Spleen (tissue), 11 donors: ENCODE measurements around the gene HS3ST4. TPM values are rescaled to one million over a fixed set of nuclear protein-coding genes. Genes with fewer than 3 reads are reported as not detected.
"Not testable (repeated sequence)": the region's sequence is repeated elsewhere in the genome, so short reads cannot be mapped to it uniquely, and the experiment has no call there.

ENCODE experiments used
- DNase-seq: peaks from one replicate; pipeline ENCODE4 v3.0.0-alpha.2; 2020
- H3K27ac ChIP-seq, 8 donors: fragments of 200-600 bp; sonication (generic) in 7 of 8; 1 replicate in 4 of 8; 2 replicates in 4 of 8; pipeline versions ENCODE4 v1.5.0 to v1.8.0; 2016 to 2021; ENCODE audit warnings: inconsistent platforms in 4 of 8, mild to moderate bottlenecking in 4 of 8, moderate library complexity in 1 of 8
- H3K27me3 ChIP-seq, 7 donors: fragments of 200-600 bp; sonication (generic) in 6 of 7; replicated peaks in 1 of 7; 1 replicate in 4 of 7; 2 replicates in 3 of 7; pipeline versions ENCODE4 v1.5.0 to v1.8.0; 2016 to 2021; ENCODE audit warnings: inconsistent platforms in 3 of 7, mild to moderate bottlenecking in 1 of 7
- H3K36me3 ChIP-seq, 6 donors: fragments of 200-600 bp; sonication (generic) in 5 of 6; 1 replicate in 4 of 6; 2 replicates in 2 of 6; pipeline versions ENCODE4 v1.5.0 to v1.8.0; 2016 to 2021; ENCODE audit warnings: inconsistent platforms in 2 of 6
- H3K4me1 ChIP-seq, 6 donors: fragments of 200-600 bp; sonication (generic) in 5 of 6; 1 replicate in 3 of 6; 2 replicates in 3 of 6; pipeline versions ENCODE4 v1.5.0 to v1.8.0; 2016 to 2021; ENCODE audit warnings: inconsistent platforms in 3 of 6
- H3K4me3 ChIP-seq, 8 donors: fragments of 200-600 bp; sonication (generic) in 7 of 8; 1 replicate in 4 of 8; 2 replicates in 4 of 8; pipeline versions ENCODE4 v1.5.0 to v1.8.0; 2016 to 2021; ENCODE audit warnings: inconsistent platforms in 4 of 8, mild to moderate bottlenecking in 4 of 8, moderate library complexity in 2 of 8
- H3K9me3 ChIP-seq, 8 donors: fragments of 200-600 bp; sonication (generic) in 7 of 8; 1 replicate in 4 of 8; 2 replicates in 4 of 8; pipeline versions ENCODE4 v1.5.0 to v1.8.0; 2016 to 2021; ENCODE audit warnings: inconsistent platforms in 4 of 8
- POLR2A ChIP-seq, 3 donors: fragments of 450-650 bp; IDR thresholded peaks; one replicate each; pipeline ENCODE4 v1.5.1; 2017; ENCODE audit warnings: antibody characterized with exemption in 3 of 3, mild to moderate bottlenecking in 1 of 3
- POLR2AphosphoS5 ChIP-seq, 3 donors: sonication (generic); formaldehyde crosslinking; IDR thresholded peaks; one replicate each; pipeline ENCODE4 v1.5.1; 2017; ENCODE audit warnings: antibody characterized with exemption in 3 of 3
- WGBS, 5 donors: extraction: QIAGEN DNeasy Blood & Tissue Kit in 3 of 5; methylation state at CpG; one replicate each; pipeline versions ENCODE4 v1.1.5 to v1.1.7; 2013 to 2018; 5-methylcytosine and 5-hydroxymethylcytosine counted together
- intact Hi-C: fragments of 100-400 bp; cut with DNase I; formaldehyde crosslinking; loops from one replicate; pipeline ENCODE4 v1.15.0; 2023; ENCODE audit warnings: low total_unique reads
- polyA plus RNA-seq, 3 donors: library from polyadenylated mRNA; stranded (reverse); fragments of 200-250 nt; gene quantifications; one replicate each; pipeline ENCODE4 v1.2.1, GENCODE V29; 2013
- total RNA-seq, 7 donors: library from RNA; depleted of rRNA in 3 of 7; stranded (reverse); fragments of >200 nt in 3 of 7; fragmentation: NEBNext Ultra II Directional in 4 of 7; extraction: Animal tissue kit (Norgen Biotek cat#: 25700) in 4 of 7; gene quantifications; one replicate each; pipeline versions ENCODE4 v1.1.0 to v1.2.1, GENCODE V29; 2016 to 2021
- TF ChIP-seq, protein P1 (sequence below), 11 experiments: fragments of 200-600 bp in 7 of 11; fragments of 450-650 bp in 4 of 11; sonication (generic) in 4 of 11; IDR thresholded peaks in 8 of 11; conservative IDR thresholded peaks in 3 of 11; 1 replicate in 7 of 11; 2 replicates in 4 of 11; pipeline versions ENCODE4 v1.4.0 to v1.8.0; 2016 to 2021; ENCODE audit warnings: antibody characterized with exemption in 11 of 11, inconsistent platforms in 4 of 11, mild to moderate bottlenecking in 1 of 11
- donor health status: healthy with polysubstance abuse.
- donor health status: DM: no; HTN: no; CAD: no; lungs with moderate emphysema.
- donor health status: DM: no; HTN: no; CAD: no.
- donor health status: Bipolar disorder and iron deficiency.
- donor health status: healthy.
- donor health status: DM: no; HTN: no; CAD: no.
- donor health status: DM: yes; HTN: yes; CAD: no.

HS3ST4 gene
- total and polyA plus RNA-seq, 10 donors, result 0.08 to 4.2 (median 1.9) TPM

DNA sequence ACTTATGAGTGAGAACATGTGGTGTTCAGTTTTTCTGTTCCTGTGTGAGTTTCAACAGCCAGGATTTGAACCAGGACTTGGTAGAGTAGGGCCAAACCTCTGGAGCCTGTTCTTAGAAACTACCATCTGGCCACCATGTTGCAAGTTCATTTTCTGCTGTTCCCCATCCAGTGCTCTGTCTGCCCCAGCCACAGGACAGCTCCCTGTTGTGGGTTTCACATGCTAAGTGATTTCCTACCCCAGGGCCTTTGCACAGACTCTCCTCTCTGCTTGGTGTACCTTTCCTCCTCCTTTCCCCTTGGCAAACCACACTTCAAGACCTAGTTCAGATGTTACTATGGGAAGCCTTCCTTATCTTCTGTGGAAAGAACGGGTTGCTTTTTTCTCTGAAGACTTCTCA lies 79.5 kb downstream of the HS3ST4 start:
- WGBS, 5 donors, result 65 to 92% (median 82%) methylated on average over 1 of the region's 1 CpG
- H3K9me3 ChIP-seq, result no peaks in the 10 kb centered on the region
- DNase-seq, result no peak
- H3K27me3 ChIP-seq, result no peaks in the 10 kb centered on the region
- no peaks in the 10 kb centered on the region for H3K4me1 ChIP-seq
- intact Hi-C loops, result no loop called here
- H3K27ac ChIP-seq, result no peak overlapping the region
- no peak overlapping the region for H3K4me3 ChIP-seq
- TF ChIP-seq, protein P1, sequence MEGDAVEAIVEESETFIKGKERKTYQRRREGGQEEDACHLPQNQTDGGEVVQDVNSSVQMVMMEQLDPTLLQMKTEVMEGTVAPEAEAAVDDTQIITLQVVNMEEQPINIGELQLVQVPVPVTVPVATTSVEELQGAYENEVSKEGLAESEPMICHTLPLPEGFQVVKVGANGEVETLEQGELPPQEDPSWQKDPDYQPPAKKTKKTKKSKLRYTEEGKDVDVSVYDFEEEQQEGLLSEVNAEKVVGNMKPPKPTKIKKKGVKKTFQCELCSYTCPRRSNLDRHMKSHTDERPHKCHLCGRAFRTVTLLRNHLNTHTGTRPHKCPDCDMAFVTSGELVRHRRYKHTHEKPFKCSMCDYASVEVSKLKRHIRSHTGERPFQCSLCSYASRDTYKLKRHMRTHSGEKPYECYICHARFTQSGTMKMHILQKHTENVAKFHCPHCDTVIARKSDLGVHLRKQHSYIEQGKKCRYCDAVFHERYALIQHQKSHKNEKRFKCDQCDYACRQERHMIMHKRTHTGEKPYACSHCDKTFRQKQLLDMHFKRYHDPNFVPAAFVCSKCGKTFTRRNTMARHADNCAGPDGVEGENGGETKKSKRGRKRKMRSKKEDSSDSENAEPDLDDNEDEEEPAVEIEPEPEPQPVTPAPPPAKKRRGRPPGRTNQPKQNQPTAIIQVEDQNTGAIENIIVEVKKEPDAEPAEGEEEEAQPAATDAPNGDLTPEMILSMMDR (IDR thresholded peaks at IDR 0.05 in 8 of 11, conservative IDR thresholded peaks at IDR 0.05 in 3 of 11), result no peak
- H3K36me3 ChIP-seq, result no peaks in the 10 kb centered on the region

DNA sequence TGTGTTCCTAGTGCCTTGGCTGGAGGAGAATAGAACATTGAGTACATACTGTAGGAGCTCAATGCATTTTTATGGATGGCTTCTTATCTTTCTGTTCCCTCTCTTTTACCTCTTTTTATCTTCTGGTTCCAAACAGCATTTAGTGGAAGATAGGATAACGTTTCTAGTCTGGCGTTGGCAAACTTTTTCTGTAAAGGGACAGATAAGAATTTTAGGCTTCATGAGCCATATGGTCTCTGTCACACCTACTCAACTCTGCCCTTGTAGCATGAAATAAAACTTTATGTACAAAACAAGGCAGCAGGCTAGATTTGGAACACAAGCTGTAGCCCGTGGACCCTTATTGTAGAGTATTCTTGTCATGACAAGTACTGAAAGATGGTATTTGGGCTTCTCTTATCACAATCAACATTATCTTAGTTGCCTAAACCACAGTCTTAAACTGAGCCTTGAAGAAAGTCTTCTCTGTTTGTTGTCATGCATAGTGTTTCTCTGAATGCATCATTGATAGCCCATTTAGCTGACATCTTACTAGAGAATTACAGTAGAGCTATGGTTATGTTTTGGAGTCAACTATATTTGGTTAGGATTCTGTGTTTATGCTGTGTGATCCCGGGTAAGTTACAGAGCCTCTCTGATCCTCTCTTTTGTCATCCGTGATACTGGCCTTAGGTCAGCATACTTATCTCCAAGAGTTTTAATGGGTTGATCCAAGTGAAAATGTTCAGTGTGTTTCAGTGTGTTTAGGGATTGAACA lies 80.2 kb downstream of the HS3ST4 start:
- H3K27ac ChIP-seq, result no peak overlapping the region
- TF ChIP-seq, protein P1 (IDR thresholded peaks at IDR 0.05 in 8 of 11, conservative IDR thresholded peaks at IDR 0.05 in 3 of 11), result no peak
- TF ChIP-seq POLR2A (IDR thresholded peaks at IDR 0.05) (no peak), POLR2AphosphoS5 (IDR thresholded peaks at IDR 0.05) (no peak)
- H3K4me1 ChIP-seq, result no peaks in the 10 kb centered on the region
- no peaks in the 10 kb centered on the region for H3K36me3 ChIP-seq
- H3K4me3 ChIP-seq, result no peak overlapping the region
- DNase-seq, result no peak
- H3K9me3 ChIP-seq, result no peaks in the 10 kb centered on the region
- H3K27me3 ChIP-seq, result no peaks in the 10 kb centered on the region
- intact Hi-C loops, result no loop called here
- 70 to 77% (median 73%) methylated on average over 5 of the region's 5 CpGs for WGBS, 5 donors

DNA sequence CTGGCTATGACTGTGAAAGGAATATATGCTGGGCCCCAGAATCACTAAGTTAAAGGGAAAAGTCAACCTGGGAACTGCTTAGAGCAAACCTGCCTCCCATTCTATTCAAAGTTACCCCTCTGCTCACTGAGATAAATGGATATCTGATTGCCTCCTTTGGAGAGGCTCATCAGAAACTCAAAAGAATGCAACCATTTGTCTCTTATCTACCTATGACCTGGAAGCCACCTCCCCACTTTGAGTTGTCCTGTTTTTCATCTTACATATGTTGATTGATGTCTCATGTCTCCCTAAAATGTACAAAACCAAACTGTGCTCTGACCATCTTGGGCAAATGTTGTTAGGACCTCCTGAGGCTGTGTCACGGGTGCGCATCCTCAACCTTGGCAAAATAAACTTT lies 84.5 kb downstream of the HS3ST4 start:
- H3K27ac ChIP-seq, H3K36me3 ChIP-seq, H3K4me1 ChIP-seq, H3K27me3 ChIP-seq, DNase-seq, intact Hi-C loops, H3K9me3 ChIP-seq, H3K4me3 ChIP-seq: not testable (repeated sequence)
- WGBS, 5 donors, result 90 to 96% (median 94%) methylated on average over 2 of the region's 2 CpGs

DNA sequence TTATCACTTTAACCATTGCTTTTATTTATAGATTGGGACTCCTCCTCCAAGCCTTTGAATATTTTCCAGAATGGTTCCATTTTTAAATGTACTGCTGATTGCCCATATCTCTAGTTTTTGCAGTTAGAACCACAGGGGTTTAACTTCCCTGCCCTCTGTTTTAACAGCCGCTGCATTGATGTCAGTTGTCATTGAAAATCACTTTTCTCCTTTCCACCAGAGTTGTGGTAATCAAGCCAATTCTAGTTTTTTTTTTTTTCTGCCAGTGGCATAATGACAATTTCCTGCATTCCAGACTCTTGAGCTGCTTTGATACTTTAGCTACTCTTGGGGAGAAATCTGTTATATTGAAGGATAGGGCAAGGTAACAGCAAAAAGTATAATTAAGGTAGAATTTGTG lies 91.5 kb downstream of the HS3ST4 start:
- Histone ChIP-seq H3K4me3 (no peak overlapping the region), H3K27ac (no peak overlapping the region), H3K4me1 (no peaks in the 10 kb centered on the region), H3K27me3 (peaks cover 0 to 7% (median 0%) of the 10 kb centered on the region in 7 donors), H3K36me3 (no peaks in the 10 kb centered on the region), H3K9me3 (no peaks in the 10 kb centered on the region)
- TF ChIP-seq POLR2A (IDR thresholded peaks at IDR 0.05), result no peak
- TF ChIP-seq, protein P1 (IDR thresholded peaks at IDR 0.05 in 8 of 11, conservative IDR thresholded peaks at IDR 0.05 in 3 of 11), result no peak
- TF ChIP-seq POLR2AphosphoS5 (IDR thresholded peaks at IDR 0.05), result no peak
- DNase-seq, result no peak
- WGBS, 5 donors, result 68 to 81% (median 74%) methylated on average over 1 of the region's 1 CpG
- intact Hi-C loops, result no loop called here
